Vagina (tissue), 2 donors: ENCODE measurements around the gene RYR3.

Experiments
- CTCF ChIP-seq, 3 experiments: fragments of 450-650 bp in 2 of 3; fragments of 200-600 bp in 1 of 3; sonication (generic) in 1 of 3; IDR thresholded peaks; one replicate each; pipeline ENCODE4 v1.5.1; 2017 to 2019; ENCODE audit warnings: antibody characterized with exemption in 3 of 3, mild to moderate bottlenecking in 2 of 3, moderate library complexity in 2 of 3
- POLR2AphosphoS5 ChIP-seq, 2 donors: sonication (generic); formaldehyde crosslinking; IDR thresholded peaks; one replicate each; pipeline ENCODE4 v1.9.0; 2017; ENCODE audit warnings: antibody characterized with exemption in 2 of 2, mild to moderate bottlenecking in 2 of 2, low read depth in 1 of 2; ENCODE audit not compliant: insufficient read depth in 1 of 2

GRCh38 chr15:33448151-33448550 lies 137.4 kb downstream of the RYR3 start:
- TF ChIP-seq POLR2AphosphoS5 (IDR thresholded peaks at IDR 0.05; ENCODE audit: insufficient read depth in 1 of 2, low read depth in 1 of 2) (no peak), CTCF (IDR thresholded peaks at IDR 0.05) (no peak)
